SJCRH30 (cell line): ENCODE measurements around the gene MINK1. TPM values are rescaled to one million over a fixed set of nuclear protein-coding genes. Genes with fewer than 3 reads are reported as not detected.

Source experiments
- DNase-seq, 2 experiments: peaks; one replicate each; pipeline ENCODE4 v3.0.0-alpha.2; 2015 to 2020
- H3K27ac ChIP-seq: fragments of 250-450 bp; sonication (Bioruptor Pico); 2 replicates; pipeline ENCODE4 v1.5.1; 2020; ENCODE audit warnings: mild to moderate bottlenecking, moderate library complexity
- H3K27me3 ChIP-seq: fragments of 250-450 bp; sonication (Bioruptor Pico); 2 replicates; pipeline ENCODE4 v1.5.1; 2020; ENCODE audit warnings: mild to moderate bottlenecking, moderate library complexity
- H3K36me3 ChIP-seq: fragments of 250-450 bp; sonication (Bioruptor Pico); 2 replicates; pipeline ENCODE4 v1.5.1; 2020; ENCODE audit warnings: mild to moderate bottlenecking, moderate library complexity
- H3K4me1 ChIP-seq: fragments of 250-450 bp; sonication (Bioruptor Pico); 2 replicates; pipeline ENCODE4 v1.5.1; 2020; ENCODE audit warnings: mild to moderate bottlenecking, moderate library complexity
- H3K4me3 ChIP-seq: fragments of 250-450 bp; sonication (Bioruptor Pico); 2 replicates; pipeline ENCODE4 v1.5.1; 2020; ENCODE audit warnings: mild to moderate bottlenecking, moderate library complexity
- H3K9me3 ChIP-seq: fragments of 250-450 bp; sonication (Bioruptor Pico); replicated peaks from 2 replicates; pipeline ENCODE4 v1.5.1; 2020; ENCODE audit warnings: mild to moderate bottlenecking, moderate library complexity
- total RNA-seq: library from RNA; depleted of rRNA; stranded (reverse); fragments of >200 nt; shearing (Covaris generic); gene quantifications from 2 replicates; pipeline ENCODE4 v1.2.3, GENCODE V29; 2014

The MINK1 gene
- total RNA-seq, 1 experiment from 2014 or later, result 12.4 TPM

DNA sequence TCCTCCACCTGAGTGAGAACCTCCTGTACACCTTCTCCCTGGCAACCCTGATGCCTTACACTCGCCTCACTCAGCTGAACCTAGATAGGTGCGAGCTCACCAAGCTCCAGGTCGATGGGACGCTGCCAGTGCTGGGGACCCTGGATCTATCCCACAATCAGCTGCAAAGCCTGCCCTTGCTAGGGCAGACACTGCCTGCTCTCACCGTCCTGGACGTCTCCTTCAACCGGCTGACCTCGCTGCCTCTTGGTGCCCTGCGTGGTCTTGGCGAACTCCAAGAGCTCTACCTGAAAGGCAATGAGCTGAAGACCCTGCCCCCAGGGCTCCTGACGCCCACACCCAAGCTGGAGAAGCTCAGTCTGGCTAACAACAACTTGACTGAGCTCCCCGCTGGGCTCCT, 99.6 kb downstream of the MINK1 start:
- Histone ChIP-seq H3K9me3 (no peaks in the 10 kb centered on the region), H3K36me3 (peaks cover 4% of the 10 kb centered on the region; the same call in 1 of the 2 replicates), H3K4me1 (no peaks in the 10 kb centered on the region), H3K27me3 (no peaks in the 10 kb centered on the region), H3K27ac (no peak overlapping the region), H3K4me3 (no peak overlapping the region)
- no peak for DNase-seq

DNA sequence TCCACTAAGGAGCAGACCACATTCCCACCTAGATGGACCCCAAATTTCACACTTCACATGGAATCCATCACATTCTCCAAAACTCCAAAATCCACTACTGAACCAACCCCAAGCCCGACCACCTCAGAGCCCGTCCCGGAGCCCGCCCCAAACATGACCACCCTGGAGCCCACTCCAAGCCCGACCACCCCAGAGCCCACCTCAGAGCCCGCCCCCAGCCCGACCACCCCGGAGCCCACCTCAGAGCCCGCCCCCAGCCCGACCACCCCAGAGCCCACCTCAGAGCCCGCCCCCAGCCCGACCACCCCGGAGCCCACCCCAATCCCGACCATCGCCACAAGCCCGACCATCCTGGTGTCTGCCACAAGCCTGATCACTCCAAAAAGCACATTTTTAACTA, 100.5 kb downstream of the MINK1 start:
- H3K4me1 ChIP-seq, result no peaks in the 10 kb centered on the region
- no peak for DNase-seq
- no peaks in the 10 kb centered on the region for H3K27me3 ChIP-seq
- H3K36me3 ChIP-seq, result peaks cover 4% of the 10 kb centered on the region; the same call in 1 of the 2 replicates
- no peaks in the 10 kb centered on the region for H3K9me3 ChIP-seq
- no peak overlapping the region for H3K27ac ChIP-seq
- H3K4me3 ChIP-seq, result no peak overlapping the region

DNA sequence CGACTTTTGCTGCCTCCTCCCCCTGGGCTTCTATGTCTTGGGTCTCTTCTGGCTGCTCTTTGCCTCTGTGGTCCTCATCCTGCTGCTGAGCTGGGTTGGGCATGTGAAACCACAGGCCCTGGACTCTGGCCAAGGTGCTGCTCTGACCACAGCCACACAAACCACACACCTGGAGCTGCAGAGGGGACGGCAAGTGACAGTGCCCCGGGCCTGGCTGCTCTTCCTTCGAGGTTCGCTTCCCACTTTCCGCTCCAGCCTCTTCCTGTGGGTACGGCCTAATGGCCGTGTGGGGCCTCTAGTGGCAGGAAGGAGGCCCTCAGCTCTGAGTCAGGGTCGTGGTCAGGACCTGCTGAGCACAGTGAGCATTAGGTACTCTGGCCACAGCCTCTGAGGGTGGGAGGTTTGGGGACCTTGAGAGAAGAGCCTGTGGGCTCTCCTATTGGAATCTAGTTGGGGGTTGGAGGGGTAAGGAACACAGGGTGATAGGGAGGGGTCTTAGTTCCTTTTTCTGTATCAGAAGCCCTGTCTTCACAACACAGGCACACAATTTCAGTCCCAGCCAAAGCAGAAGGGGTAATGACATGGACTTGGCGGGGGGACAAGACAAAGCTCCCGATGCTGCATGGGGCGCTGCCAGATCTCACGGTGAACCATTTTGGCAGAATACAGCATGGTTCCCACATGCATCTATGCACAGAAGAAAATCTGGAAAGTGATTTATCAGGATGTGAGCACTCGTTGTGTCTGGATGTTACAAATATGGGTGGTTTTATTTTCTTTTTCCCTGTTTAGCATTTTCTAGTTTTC, 101.2 kb downstream of the MINK1 start:
- Histone ChIP-seq H3K9me3 (no peaks in the 10 kb centered on the region), H3K4me1 (no peaks in the 10 kb centered on the region), H3K27ac (no peak overlapping the region), H3K36me3 (peaks cover 4% of the 10 kb centered on the region; the same call in 1 of the 2 replicates), H3K27me3 (no peaks in the 10 kb centered on the region), H3K4me3 (no peak overlapping the region)
- DNase-seq, result peak; percentile 37 to 53

DNA sequence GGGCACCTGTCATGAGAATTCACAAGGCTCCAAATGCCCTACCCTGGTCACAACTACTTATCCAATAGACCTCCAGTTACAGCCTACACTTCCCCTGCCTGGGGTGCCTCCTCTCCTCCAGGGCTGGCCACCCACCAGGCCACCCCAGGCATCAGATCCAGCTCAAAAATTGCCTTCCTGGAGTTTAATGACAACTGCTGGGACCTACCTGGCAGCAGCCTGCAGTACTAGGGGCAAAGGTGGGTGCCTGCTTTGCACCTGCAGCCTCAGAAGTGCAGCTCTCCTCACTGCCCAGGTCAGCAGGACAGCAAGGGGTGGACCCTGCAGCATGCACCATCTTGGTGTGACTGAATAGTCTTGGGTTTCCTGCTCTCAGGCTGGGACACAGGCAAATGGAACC, 102.5 kb downstream of the MINK1 start:
- Histone ChIP-seq H3K27ac (no peak overlapping the region), H3K27me3 (no peaks in the 10 kb centered on the region), H3K4me3 (no peak overlapping the region), H3K9me3 (no peaks in the 10 kb centered on the region), H3K36me3 (peaks cover 4% of the 10 kb centered on the region; the same call in 1 of the 2 replicates), H3K4me1 (no peaks in the 10 kb centered on the region)
- no peak for DNase-seq

DNA sequence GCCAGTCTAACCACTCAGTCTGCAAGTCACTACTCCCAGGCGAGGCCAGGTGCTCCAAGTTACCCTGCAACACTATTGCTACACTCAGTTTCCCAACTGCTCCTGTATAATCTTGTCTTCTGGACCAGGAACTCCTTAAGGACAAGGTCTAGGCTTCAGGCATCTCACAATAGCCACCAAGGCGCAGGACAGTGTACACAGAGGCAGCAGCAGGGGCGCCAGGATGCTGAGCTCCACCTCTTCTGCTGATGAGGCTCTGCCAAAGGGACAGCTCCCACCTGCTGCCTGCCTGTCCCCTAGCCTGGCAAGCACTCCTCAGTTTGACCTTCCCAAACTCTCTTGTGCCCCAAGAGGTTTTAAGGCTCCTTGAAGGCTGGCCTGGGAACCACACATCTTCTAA, 103.3 kb downstream of the MINK1 start:
- Histone ChIP-seq H3K4me3 (no peak overlapping the region), H3K36me3 (peaks cover 4% of the 10 kb centered on the region; the same call in 1 of the 2 replicates), H3K9me3 (no peaks in the 10 kb centered on the region), H3K4me1 (no peaks in the 10 kb centered on the region; the same call in 1 of the 2 replicates), H3K27me3 (no peaks in the 10 kb centered on the region), H3K27ac (no peak overlapping the region)
- DNase-seq, result no peak

DNA sequence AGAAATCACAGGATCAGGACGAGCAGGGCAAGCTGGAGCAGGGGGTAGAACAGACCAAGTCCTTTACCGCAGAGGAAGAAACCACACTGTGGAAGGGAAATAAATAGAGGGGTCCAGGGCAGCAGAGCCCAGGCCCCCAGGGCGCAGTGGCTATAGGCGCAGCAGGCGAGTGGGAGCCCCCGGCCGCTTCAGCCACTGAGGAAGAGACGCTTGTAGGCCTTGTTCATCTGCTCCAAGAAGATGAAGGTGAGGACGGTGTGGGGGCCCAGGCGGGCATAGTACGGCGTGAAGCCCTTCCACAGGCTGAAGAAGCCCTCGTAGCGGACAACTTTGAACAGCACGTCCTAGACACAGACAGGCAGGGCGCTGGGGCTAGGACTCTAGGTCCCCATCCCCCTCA, 104.4 kb downstream of the MINK1 start:
- no peak overlapping the region for H3K27ac ChIP-seq
- no peak for DNase-seq
- no peaks in the 10 kb centered on the region for H3K9me3 ChIP-seq
- H3K27me3 ChIP-seq, result no peaks in the 10 kb centered on the region
- peaks cover 4% of the 10 kb centered on the region; the same call in 1 of the 2 replicates for H3K36me3 ChIP-seq
- H3K4me3 ChIP-seq, result no peak overlapping the region
- no peaks in the 10 kb centered on the region; the same call in 1 of the 2 replicates for H3K4me1 ChIP-seq

DNA sequence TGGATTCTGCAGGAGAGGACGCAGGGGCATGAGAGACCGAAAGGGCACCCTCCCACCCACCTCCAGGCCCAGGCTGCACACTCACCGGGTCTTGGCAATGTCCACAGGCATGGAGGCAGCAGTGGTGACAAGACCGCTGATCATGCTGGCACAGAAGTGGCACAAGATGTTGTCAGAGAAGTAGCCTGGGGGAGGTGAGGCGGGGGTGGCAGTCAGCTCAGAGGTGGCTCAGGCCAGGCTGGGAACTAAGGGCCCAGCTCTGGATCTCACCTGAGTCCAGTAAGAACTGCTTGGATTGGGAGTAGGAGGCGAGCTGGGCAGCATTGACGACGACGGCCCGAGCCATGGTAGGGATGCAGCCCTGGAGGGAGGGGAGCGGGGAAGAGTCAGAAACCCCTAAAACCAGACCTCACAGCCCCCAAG, 104.9 kb downstream of the MINK1 start:
- no peak overlapping the region for H3K4me3 ChIP-seq
- H3K36me3 ChIP-seq, result peaks cover 4% of the 10 kb centered on the region; the same call in 1 of the 2 replicates
- no peaks in the 10 kb centered on the region for H3K9me3 ChIP-seq
- H3K27ac ChIP-seq, result no peak overlapping the region
- H3K4me1 ChIP-seq, result no peaks in the 10 kb centered on the region; the same call in 1 of the 2 replicates
- no peak for DNase-seq
- H3K27me3 ChIP-seq, result no peaks in the 10 kb centered on the region

DNA sequence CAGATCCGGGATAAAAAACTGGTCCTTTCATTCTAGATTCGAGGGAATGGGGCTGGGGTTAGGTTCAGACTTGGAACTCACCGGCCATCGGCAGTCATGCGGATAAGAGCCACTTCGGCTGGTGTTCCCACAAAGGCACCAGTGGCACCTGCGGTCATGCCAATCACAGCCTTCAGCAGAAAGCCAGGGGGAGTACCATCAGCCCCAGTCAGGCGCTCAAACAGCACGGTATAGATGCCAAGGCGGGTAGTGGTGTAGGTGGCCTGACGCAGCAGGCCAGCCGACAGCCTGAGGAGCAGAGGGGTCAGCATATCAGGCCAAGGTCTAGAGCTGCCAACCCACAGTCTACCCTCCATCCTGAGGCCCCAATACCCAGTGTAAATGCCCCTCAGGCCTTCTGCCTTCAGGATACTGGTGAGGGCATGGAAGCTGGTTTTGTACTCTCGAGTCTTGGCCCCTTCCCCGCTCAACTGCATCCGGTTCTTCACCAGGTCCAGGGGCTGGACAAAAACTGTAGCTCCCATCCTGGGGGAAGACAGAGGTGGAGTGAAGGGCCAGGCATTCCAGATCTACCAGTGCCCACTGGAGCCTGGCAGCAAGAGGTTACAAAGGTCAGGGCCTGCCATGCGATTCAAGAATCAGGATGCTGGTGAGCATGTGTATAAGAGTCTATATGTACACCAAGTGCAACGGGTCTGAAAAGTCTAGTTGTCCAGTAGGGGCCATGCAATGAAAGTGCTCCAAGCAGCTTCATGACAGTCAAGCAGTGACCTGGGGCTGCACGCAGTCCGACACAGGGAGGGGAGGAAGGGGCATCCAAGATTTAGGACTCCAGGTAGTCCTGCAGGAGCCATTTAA, 105.8 kb downstream of the MINK1 start:
- Histone ChIP-seq H3K4me3 (peak overlapping the region; percentile 67), H3K9me3 (no peaks in the 10 kb centered on the region), H3K4me1 (no peaks in the 10 kb centered on the region; the same call in 1 of the 2 replicates), H3K27me3 (no peaks in the 10 kb centered on the region), H3K36me3 (peaks cover 7% of the 10 kb centered on the region), H3K27ac (peak overlapping the region; percentile 90)
- no peak for DNase-seq

DNA sequence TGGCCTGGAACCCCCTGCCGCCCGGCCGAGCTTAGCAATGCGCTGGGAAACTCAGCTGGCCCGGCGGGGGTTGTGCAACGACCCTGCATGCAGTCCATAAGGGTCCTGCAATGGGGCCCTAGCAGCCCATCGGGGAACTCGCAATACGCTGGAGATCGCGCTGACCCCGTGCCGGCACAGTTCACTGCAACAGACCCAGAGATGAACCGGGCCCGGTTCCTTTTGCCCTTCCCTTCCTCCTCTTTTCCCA, 106.3 kb downstream of the MINK1 start:
- Histone ChIP-seq H3K27ac (peak overlapping the region; percentile 90), H3K9me3 (no peaks in the 10 kb centered on the region), H3K27me3 (no peaks in the 10 kb centered on the region), H3K4me3 (peak overlapping the region; percentile 67), H3K4me1 (no peaks in the 10 kb centered on the region; the same call in 1 of the 2 replicates), H3K36me3 (peaks cover 12% of the 10 kb centered on the region)
- DNase-seq, result no peak

DNA sequence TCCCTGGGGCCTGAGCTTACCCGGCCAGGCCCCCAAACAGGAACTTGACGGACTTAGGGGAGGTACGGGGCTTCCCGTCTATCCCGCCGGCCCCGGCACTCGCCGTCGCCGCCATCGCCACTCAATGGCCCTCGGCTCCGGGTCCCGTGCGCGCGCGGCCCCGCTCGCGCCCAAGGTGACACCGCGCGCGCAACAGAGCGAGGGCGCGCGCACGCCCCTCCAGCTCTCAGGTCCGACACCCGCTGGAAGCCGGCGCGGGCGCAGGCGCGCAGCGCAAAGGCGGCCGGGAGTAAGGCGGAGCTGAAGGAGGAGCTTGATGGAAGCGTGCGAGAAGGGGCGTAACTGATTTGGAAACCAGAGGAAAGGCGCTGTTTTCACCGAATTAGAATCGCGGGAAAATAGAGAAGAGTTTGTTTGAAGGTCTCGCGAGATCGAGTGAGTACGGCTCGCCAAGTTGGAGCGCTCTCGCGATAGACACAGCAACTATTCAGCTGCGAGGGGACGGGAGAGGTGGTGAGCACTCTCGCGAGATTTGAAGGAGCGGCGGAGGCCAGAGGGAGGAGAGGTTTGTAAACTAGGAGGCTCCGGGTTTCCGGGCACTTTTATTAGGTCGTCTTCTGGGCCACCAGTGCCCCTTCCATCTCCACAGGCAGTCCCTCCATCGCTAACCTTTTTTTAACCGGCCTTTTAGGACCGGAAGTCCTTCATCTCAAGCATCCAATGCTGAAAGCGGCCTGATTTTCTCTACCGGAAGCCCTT, 106.8 kb downstream of the MINK1 start, which contains the start of the genes RNF167 and SLC25A11:
TSS of gene RNF167 (plus strand) at position 473 of the 759 bp plus-strand sequence. CDS start 642 bp downstream, outside the sequence.
TSS of gene SLC25A11 (minus strand) at position 251 of the 759 bp plus-strand sequence. CDS start at position 115, 136 bp downstream.
- H3K36me3 ChIP-seq, result peaks cover 17% of the 10 kb centered on the region
- H3K27me3 ChIP-seq, result no peaks in the 10 kb centered on the region
- H3K9me3 ChIP-seq, result no peaks in the 10 kb centered on the region
- H3K4me3 ChIP-seq, result peak within 1 kb of the TSS; percentile 67
- H3K27ac ChIP-seq, result peak within 1 kb of the TSS; percentile 90
- H3K4me1 ChIP-seq, result peaks cover 4% of the 10 kb centered on the region
- DNase-seq, result peak; percentile 95 to 97

DNA sequence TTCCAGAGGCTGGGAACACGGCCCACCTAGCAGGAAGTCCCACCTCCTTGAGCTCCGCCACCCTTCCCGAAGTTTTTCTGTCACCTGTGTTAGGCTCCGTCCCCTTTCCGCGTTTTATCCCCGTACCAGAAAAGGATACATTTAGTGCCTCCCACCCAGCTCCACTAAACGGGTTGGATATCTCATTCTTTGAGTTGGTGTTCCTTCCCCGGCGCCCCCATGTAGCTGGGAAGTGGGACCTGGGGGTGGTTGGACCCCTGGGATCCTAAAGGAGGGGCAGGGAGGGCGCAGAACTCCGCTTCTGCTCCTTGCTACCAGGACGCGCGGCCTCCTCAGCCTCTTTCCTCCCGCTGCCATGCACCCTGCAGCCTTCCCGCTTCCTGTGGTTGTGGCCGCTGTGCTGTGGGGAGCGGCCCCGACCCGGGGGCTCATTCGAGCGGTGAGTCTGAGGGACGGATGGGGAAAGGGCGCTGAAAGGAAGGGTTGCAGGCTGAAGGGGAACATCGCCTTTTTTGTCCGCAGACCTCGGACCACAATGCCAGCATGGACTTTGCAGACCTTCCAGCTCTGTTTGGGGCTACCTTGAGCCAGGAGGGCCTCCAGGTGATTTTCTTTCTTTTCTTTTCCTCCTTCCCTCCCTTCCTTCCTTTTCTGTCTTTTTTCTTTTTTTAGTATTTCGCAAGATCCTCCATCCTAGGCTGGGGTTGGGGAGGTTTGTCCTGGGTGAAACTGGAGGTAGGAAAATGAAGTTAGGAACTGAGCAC, 107.6 kb downstream of the MINK1 start:
- Histone ChIP-seq H3K4me3 (peak overlapping the region; percentile 67), H3K4me1 (peaks cover 12% of the 10 kb centered on the region), H3K27ac (peak overlapping the region; percentile 90), H3K9me3 (no peaks in the 10 kb centered on the region), H3K27me3 (no peaks in the 10 kb centered on the region), H3K36me3 (peaks cover 24% of the 10 kb centered on the region)
- peak in 1 of 2 experiments; percentile 81 for DNase-seq

DNA sequence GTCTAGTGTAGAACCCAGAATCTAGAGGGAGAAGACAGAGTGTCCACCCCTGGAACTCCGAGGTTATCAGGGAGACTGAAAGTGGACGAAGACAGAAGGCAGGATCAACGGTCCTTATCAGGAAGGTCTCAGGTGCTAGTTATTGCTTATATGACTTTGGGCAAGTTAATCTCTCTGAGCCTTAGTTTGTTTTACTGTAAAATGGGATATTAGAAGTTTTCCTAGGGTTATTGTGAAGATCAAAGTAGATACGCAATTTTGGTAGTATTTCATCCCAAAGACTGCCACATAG, 108.1 kb downstream of the MINK1 start:
- no peaks in the 10 kb centered on the region for H3K27me3 ChIP-seq
- H3K4me3 ChIP-seq, result peak overlapping the region; percentile 67
- peaks cover 12% of the 10 kb centered on the region for H3K4me1 ChIP-seq
- DNase-seq, result no peak
- peaks cover 27% of the 10 kb centered on the region for H3K36me3 ChIP-seq
- H3K27ac ChIP-seq, result peak overlapping the region; percentile 90; the same call in 1 of the 2 replicates
- H3K9me3 ChIP-seq, result no peaks in the 10 kb centered on the region

DNA sequence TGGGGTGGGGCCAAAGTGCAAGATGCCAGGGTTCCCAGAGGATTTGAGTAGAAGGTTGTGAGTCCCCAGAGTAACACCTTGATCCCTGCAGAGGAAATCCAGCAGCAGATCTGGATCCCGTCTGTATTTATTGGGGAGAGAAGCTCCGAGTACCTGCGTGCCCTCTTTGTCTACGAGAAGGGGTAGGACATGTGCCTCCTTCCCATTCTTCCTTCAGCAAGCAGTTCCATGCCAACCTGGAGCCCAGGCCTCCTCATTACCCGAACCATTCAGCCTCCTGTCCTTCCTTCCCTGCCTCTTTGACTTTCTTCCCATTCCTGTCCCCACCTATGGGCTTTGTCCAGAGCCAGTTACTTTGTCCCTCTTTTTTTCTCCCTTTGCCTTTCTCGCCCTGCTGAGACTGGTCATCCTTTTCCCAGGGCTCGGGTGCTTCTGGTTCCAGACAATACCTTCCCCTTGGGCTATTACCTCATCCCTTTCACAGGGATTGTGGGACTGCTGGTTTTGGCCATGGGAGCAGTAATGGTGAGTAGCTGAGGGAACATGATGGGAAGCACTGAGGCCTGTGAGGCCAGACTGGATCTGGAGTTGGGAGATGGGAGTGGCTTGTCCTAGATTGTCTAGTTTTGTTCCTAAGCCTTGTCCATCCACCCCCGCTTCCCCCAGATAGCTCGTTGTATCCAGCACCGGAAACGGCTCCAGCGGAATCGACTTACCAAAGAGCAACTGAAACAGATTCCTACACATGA, 109.8 kb downstream of the MINK1 start:
- Histone ChIP-seq H3K9me3 (no peaks in the 10 kb centered on the region), H3K4me1 (peaks cover 12% of the 10 kb centered on the region), H3K27me3 (no peaks in the 10 kb centered on the region), H3K27ac (no peak overlapping the region), H3K36me3 (peaks cover 38% of the 10 kb centered on the region), H3K4me3 (no peak overlapping the region)
- no peak for DNase-seq
